HepG2 (cell line): Measurements from ENCODE around the gene CLEC16A. TPM values are rescaled to one million over a fixed set of nuclear protein-coding genes. Genes with fewer than 3 reads are reported as not detected.

Source experiments
- ARID2 ChIP-seq: sonication (generic); formaldehyde crosslinking; IDR thresholded peaks from 2 replicates; pipeline ENCODE4 v1.8.1; 2022; ENCODE audit warnings: mild to moderate bottlenecking, missing genetic modification reagents, borderline replicate concordance
- ERF ChIP-seq: IDR thresholded peaks from 2 replicates; pipeline ENCODE4 v1.6.1; 2018; ENCODE audit warnings: missing biosample characterization, missing genetic modification reagents
- FOSL2 ChIP-seq: sonication (generic); formaldehyde crosslinking; IDR thresholded peaks from 2 replicates; pipeline ENCODE4 v1.4.0; 2020; ENCODE audit warnings: missing genetic modification reagents
- GATAD2A ChIP-seq: IDR thresholded peaks from 2 replicates; pipeline ENCODE4 v1.6.1; 2016
- GLI4 ChIP-seq: sonication (generic); formaldehyde crosslinking; IDR thresholded peaks from 2 replicates; pipeline ENCODE4 v1.5.1; 2020; ENCODE audit warnings: missing genetic modification reagents, mild to moderate bottlenecking, moderate library complexity, borderline replicate concordance
- HIVEP1 ChIP-seq: sonication (generic); formaldehyde crosslinking; IDR thresholded peaks from 2 replicates; pipeline ENCODE4 v1.4.0; 2020; ENCODE audit warnings: mild to moderate bottlenecking, missing genetic modification reagents
- HNRNPLL ChIP-seq: fragments of 200-400 bp; formaldehyde crosslinking; IDR thresholded peaks from 2 replicates; pipeline ENCODE4 v1.6.1; 2017; ENCODE audit warnings: mild to moderate bottlenecking, low read depth, low read length; ENCODE audit not compliant: poor library complexity, severe bottlenecking
- ISX ChIP-seq: sonication (generic); formaldehyde crosslinking; conservative IDR thresholded peaks from 2 replicates; pipeline ENCODE4 v1.5.0; 2020; ENCODE audit warnings: missing genetic modification reagents
- JUN ChIP-seq: sonication (generic); formaldehyde crosslinking; IDR thresholded peaks from 2 replicates; pipeline ENCODE4 v1.4.0; 2020; ENCODE audit warnings: mild to moderate bottlenecking, missing genetic modification reagents
- KAT2B ChIP-seq: fragments of 150-350 bp; IDR thresholded peaks from 2 replicates; pipeline ENCODE4 v1.6.1; 2014; ENCODE audit warnings: low read depth, low read length, borderline replicate concordance
- KLF13 ChIP-seq: sonication (generic); formaldehyde crosslinking; IDR thresholded peaks from 2 replicates; pipeline ENCODE4 v1.4.0; 2020; ENCODE audit warnings: mild to moderate bottlenecking, missing genetic modification reagents
- MAX ChIP-seq: IDR thresholded peaks from 2 replicates; pipeline ENCODE4 v1.6.1; 2012; ENCODE audit warnings: inconsistent platforms
- NFE2L2 ChIP-seq: fragments of 150-350 bp; IDR thresholded peaks from 2 replicates; pipeline ENCODE4 v1.6.1; 2014; ENCODE audit warnings: low read length
- PRDM4 ChIP-seq: sonication (generic); formaldehyde crosslinking; IDR thresholded peaks from 2 replicates; pipeline ENCODE4 v1.9.0; 2021; ENCODE audit warnings: missing genetic modification reagents, borderline replicate concordance
- RXRB ChIP-seq: IDR thresholded peaks from 2 replicates; pipeline ENCODE4 v1.6.1; 2016; ENCODE audit warnings: borderline replicate concordance, missing genetic modification reagents, missing compliant biosample characterization
- TCF12 ChIP-seq, 2 experiments: fragments of 450-650 bp in 1 of 2; sonication (generic) in 1 of 2; formaldehyde crosslinking in 1 of 2; IDR thresholded peaks; 2 replicates each; pipeline versions ENCODE4 v1.6.1 to v1.8.0; 2017 to 2022; ENCODE audit warnings: antibody characterized with exemption in 1 of 2, mild to moderate bottlenecking in 1 of 2, missing genetic modification reagents in 1 of 2, moderate library complexity in 1 of 2
- XRCC5 ChIP-seq: fragments of 200-400 bp; formaldehyde crosslinking; optimal IDR thresholded peaks from 2 replicates; pipeline ENCODE3; 2017; ENCODE audit warnings: mild to moderate bottlenecking, low read length
- ZBTB7B ChIP-seq: sonication (generic); formaldehyde crosslinking; IDR thresholded peaks from 2 replicates; pipeline ENCODE4 v1.4.0; 2020; ENCODE audit warnings: missing genetic modification reagents
- ZMYM3 ChIP-seq: sonication (generic); formaldehyde crosslinking; IDR thresholded peaks from 2 replicates; pipeline ENCODE4 v1.5.1; 2020; ENCODE audit warnings: mild to moderate bottlenecking, missing genetic modification reagents
- ZNF10 ChIP-seq: sonication (generic); formaldehyde crosslinking; IDR thresholded peaks from 2 replicates; pipeline ENCODE4 v1.4.0; 2020; ENCODE audit warnings: mild to moderate bottlenecking, low read depth, missing genetic modification reagents, borderline replicate concordance
- ZNF234 ChIP-seq: sonication (generic); formaldehyde crosslinking; conservative IDR thresholded peaks from 2 replicates; pipeline ENCODE4 v1.5.1; 2020; ENCODE audit warnings: mild to moderate bottlenecking, missing genetic modification reagents
- ZNF335 ChIP-seq: sonication (generic); formaldehyde crosslinking; IDR thresholded peaks from 2 replicates; pipeline ENCODE4 v1.4.0; 2020; ENCODE audit warnings: missing genetic modification reagents
- ZNF501 ChIP-seq: sonication (generic); formaldehyde crosslinking; IDR thresholded peaks from 2 replicates; pipeline ENCODE4 v1.5.1; 2020; ENCODE audit warnings: mild to moderate bottlenecking, moderate library complexity, missing genetic modification reagents
- ZNF543 ChIP-seq: sonication (generic); formaldehyde crosslinking; IDR thresholded peaks from 2 replicates; pipeline ENCODE4 v1.4.0; 2020; ENCODE audit warnings: mild to moderate bottlenecking, missing genetic modification reagents
- ZNF619 ChIP-seq: sonication (generic); formaldehyde crosslinking; IDR thresholded peaks from 2 replicates; pipeline ENCODE4 v1.4.0; 2020; ENCODE audit warnings: mild to moderate bottlenecking, missing genetic modification reagents
- ZNF629 ChIP-seq: sonication (generic); formaldehyde crosslinking; conservative IDR thresholded peaks from 2 replicates; pipeline ENCODE4 v1.5.0; 2020; ENCODE audit warnings: missing genetic modification reagents
- ZNF737 ChIP-seq: sonication (generic); formaldehyde crosslinking; IDR thresholded peaks from 2 replicates; pipeline ENCODE4 v1.5.0; 2020; ENCODE audit warnings: missing genetic modification reagents, mild to moderate bottlenecking, borderline replicate concordance
- polyA plus RNA-seq, 8 experiments: library from polyadenylated mRNA; depleted of rRNA in 3 of 8; stranded (reverse) in 7 of 8; unstranded in 1 of 8; fragments of >200 nt; fragmentation: Illumina TruSeq in 4 of 8; extraction: Trizol in 4 of 8; gene quantifications; 2 replicates each; pipeline versions ENCODE4 v1.2.1 to v1.2.3, GENCODE V29; 2011 to 2016; ENCODE audit warnings: low read depth in 4 of 8, missing spikeins in 1 of 8, mixed read lengths in 1 of 8; ENCODE audit not compliant: insufficient read depth in 1 of 8
- total RNA-seq, 5 experiments: library from RNA; depleted of rRNA; stranded (reverse); fragments of >200 nt; fragmentation: Illumina TruSeq; extraction: Trizol; gene quantifications; 2 replicates each; pipeline ENCODE4 v1.2.3, GENCODE V29; 2016; ENCODE audit warnings: low read depth in 1 of 5

CLEC16A gene
- total and polyA plus RNA-seq, 2 of the 13 experiments (the other 11 are each of a cell fraction or from before 2014, with no cell fraction given), result 8.5 to 10.3 TPM

GRCh38 chr16:11201498-11202259, 257.3 kb downstream of the CLEC16A start (continued):
- TF ChIP-seq KAT2B, result peak; percentile 80
- TF ChIP-seq ZNF619, result no peak
- TF ChIP-seq TCF12 (IDR thresholded peaks at IDR 0.05), result no peak
- 0 out of 2 replicates have a peak, but pooled peaks have one; percentile 17 for TF ChIP-seq TCF12 (CRISPR knock-in tag; IDR thresholded peaks at IDR 0.05)
- no peak for TF ChIP-seq PRDM4 (CRISPR knock-in tag)
- 0 out of 2 replicates have a peak, but pooled peaks have one; percentile 18 for TF ChIP-seq ZBTB7B (CRISPR knock-in tag)
- TF ChIP-seq KLF13 (CRISPR knock-in tag), result no peak
- no peak for TF ChIP-seq ZNF501 (CRISPR knock-in tag)
- TF ChIP-seq ISX (CRISPR knock-in tag), result no peak
- TF ChIP-seq MAX, result 0 out of 2 replicates have a peak, but pooled peaks have one; percentile 26
- peak; percentile 11; the same call in 1 of the 2 replicates for TF ChIP-seq GATAD2A (CRISPR knock-in tag)
- no peak for TF ChIP-seq HNRNPLL
- peak; percentile 66; the same call in 1 of the 2 replicates for TF ChIP-seq ZMYM3 (CRISPR knock-in tag)
- TF ChIP-seq ERF, result no peak
- TF ChIP-seq ZNF737 (CRISPR knock-in tag), result 0 out of 2 replicates have a peak, but pooled peaks have one; percentile 42
- TF ChIP-seq GLI4, result no peak
- TF ChIP-seq XRCC5, result peak; percentile 36
- TF ChIP-seq ARID2 (CRISPR knock-in tag), result 0 out of 2 replicates have a peak, but pooled peaks have one; percentile 43
- TF ChIP-seq HIVEP1, result 0 out of 2 replicates have a peak, but pooled peaks have one; percentile 8
- TF ChIP-seq ZNF629 (CRISPR knock-in tag), result peak; percentile 91
- TF ChIP-seq ZNF543 (CRISPR knock-in tag), result 0 out of 2 replicates have a peak, but pooled peaks have one; percentile 52
- 0 out of 2 replicates have a peak, but pooled peaks have one; percentile 31 for TF ChIP-seq ZNF335 (CRISPR knock-in tag)
- no peak for TF ChIP-seq RXRB (CRISPR knock-in tag)
- no peak for TF ChIP-seq ZNF10 (CRISPR knock-in tag)
- TF ChIP-seq NFE2L2, result 0 out of 2 replicates have a peak, but pooled peaks have one; percentile 26
- TF ChIP-seq JUN (CRISPR knock-in tag), result peak; percentile 38; the same call in 1 of the 2 replicates
- TF ChIP-seq FOSL2 (CRISPR knock-in tag), result peak; percentile 90
- no peak for TF ChIP-seq ZNF234 (CRISPR knock-in tag)
